H9 (cell line): ENCODE results near the gene PIGS. TPM values are rescaled to one million over a fixed set of nuclear protein-coding genes. Genes with fewer than 3 reads are reported as not detected.

ENCODE experiments used
- DNase-seq: peaks from one replicate; pipeline ENCODE4 v3.0.0-alpha.2; 2017
- H2AFZ ChIP-seq: one replicate; pipeline ENCODE4 v1.6.1; 2013; ENCODE audit warnings: mild to moderate bottlenecking, low read length, control low read depth, moderate library complexity
- H2AK5ac ChIP-seq: 2 replicates; pipeline ENCODE4 v1.6.1; 2013; ENCODE audit warnings: low read length, control low read depth, mixed read lengths; ENCODE audit not compliant: insufficient read length
- H2BK120ac ChIP-seq: one replicate; pipeline ENCODE4 v1.6.1; 2013; ENCODE audit warnings: low read depth, mild to moderate bottlenecking, low read length, control low read depth, inconsistent platforms; ENCODE audit not compliant: poor library complexity, severe bottlenecking
- H2BK12ac ChIP-seq: 2 replicates; pipeline ENCODE4 v1.6.1; 2013; ENCODE audit warnings: low read length, control low read depth, mixed read lengths, low read depth; ENCODE audit not compliant: insufficient read length
- H2BK15ac ChIP-seq: 2 replicates; pipeline ENCODE4 v1.6.1; 2013; ENCODE audit warnings: low read depth, low read length, control low read depth
- H2BK20ac ChIP-seq: one replicate; pipeline ENCODE4 v1.6.1; 2013; ENCODE audit warnings: low read depth, mild to moderate bottlenecking, low read length, control low read depth, inconsistent platforms; ENCODE audit not compliant: poor library complexity, severe bottlenecking
- H2BK5ac ChIP-seq: 2 replicates; pipeline ENCODE4 v1.6.1; 2013; ENCODE audit warnings: low read length, control low read depth, mixed read lengths; ENCODE audit not compliant: insufficient read length
- H3K14ac ChIP-seq: 2 replicates; pipeline ENCODE4 v1.6.1; 2013; ENCODE audit warnings: low read length, control low read depth; ENCODE audit not compliant: insufficient read depth
- H3K18ac ChIP-seq: 2 replicates; pipeline ENCODE4 v1.6.1; 2013; ENCODE audit warnings: low read depth, mild to moderate bottlenecking, mixed read lengths, low read length, control low read depth; ENCODE audit not compliant: insufficient read length
- H3K23ac ChIP-seq: 2 replicates; pipeline ENCODE4 v1.6.1; 2013; ENCODE audit warnings: low read length, control low read depth, mixed read lengths, low read depth; ENCODE audit not compliant: insufficient read length
- H3K23me2 ChIP-seq: 2 replicates; pipeline ENCODE4 v1.6.1; 2013; ENCODE audit warnings: low read depth, mild to moderate bottlenecking, mixed read lengths, low read length, control low read depth; ENCODE audit not compliant: insufficient read length, poor library complexity, severe bottlenecking
- H3K27ac ChIP-seq: 2 replicates; pipeline ENCODE4 v1.5.1; 2013; ENCODE audit warnings: low read length, control low read depth, mixed read lengths, low read depth; ENCODE audit not compliant: insufficient read length
- H3K27me3 ChIP-seq: 2 replicates; pipeline ENCODE4 v1.6.1; 2013; ENCODE audit warnings: low read length, control low read depth, inconsistent platforms; ENCODE audit not compliant: insufficient read depth
- H3K4ac ChIP-seq: 2 replicates; pipeline ENCODE4 v1.6.1; 2013; ENCODE audit warnings: low read depth, mild to moderate bottlenecking, control low read depth, inconsistent platforms, low read length, moderate library complexity
- H3K4me1 ChIP-seq: 2 replicates; pipeline ENCODE4 v1.6.1; 2013; ENCODE audit warnings: low read length, control low read depth, inconsistent platforms; ENCODE audit not compliant: insufficient read depth
- H3K4me2 ChIP-seq: 2 replicates; pipeline ENCODE4 v1.6.1; 2013; ENCODE audit warnings: low read length, control low read depth, mixed read lengths; ENCODE audit not compliant: insufficient read length, insufficient read depth
- H3K56ac ChIP-seq: 2 replicates; pipeline ENCODE4 v1.6.1; 2013; ENCODE audit warnings: low read depth, mild to moderate bottlenecking, mixed read lengths, low read length, control low read depth; ENCODE audit not compliant: insufficient read length
- H3K79me1 ChIP-seq: 2 replicates; pipeline ENCODE4 v1.6.1; 2013; ENCODE audit warnings: low read depth, mild to moderate bottlenecking, moderate library complexity, low read length, control low read depth, inconsistent platforms; ENCODE audit not compliant: insufficient read depth, poor library complexity, severe bottlenecking
- H3K79me2 ChIP-seq: 2 replicates; pipeline ENCODE4 v1.6.1; 2013; ENCODE audit warnings: low read length, control low read depth, inconsistent platforms; ENCODE audit not compliant: insufficient read depth
- H3K9ac ChIP-seq: 2 replicates; pipeline ENCODE4 v1.6.1; 2013; ENCODE audit warnings: low read length, control low read depth, mixed read lengths; ENCODE audit not compliant: insufficient read length; ENCODE audit errors: extremely low read depth
- H3K9me3 ChIP-seq: one replicate; pipeline ENCODE4 v1.6.1; 2013; ENCODE audit warnings: low read depth, low read length, inconsistent platforms; ENCODE audit not compliant: control insufficient read depth
- H3T11ph ChIP-seq: one replicate; pipeline ENCODE4 v1.6.1; 2013; ENCODE audit warnings: mild to moderate bottlenecking, low read length, control low read depth, inconsistent platforms
- H4K20me1 ChIP-seq: one replicate; pipeline ENCODE4 v1.6.1; 2013; ENCODE audit not compliant: control insufficient read depth, insufficient read length, insufficient read depth
- H4K5ac ChIP-seq: 2 replicates; pipeline ENCODE4 v1.6.1; 2013; ENCODE audit warnings: low read depth, mild to moderate bottlenecking, mixed read lengths, low read length, control low read depth; ENCODE audit not compliant: insufficient read length
- H4K8ac ChIP-seq: replicated peaks from 2 replicates; pipeline ENCODE4 v1.6.1; 2013; ENCODE audit warnings: low read length, control low read depth, mixed read lengths, low read depth; ENCODE audit not compliant: insufficient read length
- H4K91ac ChIP-seq: 2 replicates; pipeline ENCODE4 v1.6.1; 2013; ENCODE audit warnings: low read depth, mild to moderate bottlenecking, moderate library complexity, mixed read lengths, low read length, control low read depth; ENCODE audit not compliant: insufficient read length
- H3K27ac Mint-ChIP-seq, 3 experiments: 2 replicates in 2 of 3; 3 replicates in 1 of 3; pipeline ENCODE4 v1.8.0; 2020 to 2021; ENCODE audit warnings: mixed read lengths in 3 of 3, mild to moderate bottlenecking in 1 of 3, moderate library complexity in 1 of 3
- H3K27me3 Mint-ChIP-seq: 2 replicates; pipeline ENCODE4 v1.8.0; 2021; ENCODE audit warnings: low read depth, mild to moderate bottlenecking, moderate library complexity, mixed read lengths
- H3K36me3 Mint-ChIP-seq, 3 experiments: 2 replicates in 2 of 3; 3 replicates in 1 of 3; pipeline ENCODE4 v1.8.0; 2020 to 2021; ENCODE audit warnings: low read depth in 3 of 3, mixed read lengths in 3 of 3; ENCODE audit not compliant: insufficient read depth in 1 of 3
- H3K4me1 Mint-ChIP-seq, 2 experiments: 2 replicates each; pipeline ENCODE4 v1.8.0; 2020; ENCODE audit warnings: mixed read lengths in 2 of 2
- H3K4me3 Mint-ChIP-seq, 2 experiments: 2 replicates in 1 of 2; 3 replicates in 1 of 2; pipeline ENCODE4 v1.8.0; 2020 to 2021; ENCODE audit warnings: mild to moderate bottlenecking in 2 of 2, mixed read lengths in 2 of 2, moderate library complexity in 1 of 2
- H3K9me3 Mint-ChIP-seq, 2 experiments: 2 replicates in 1 of 2; 3 replicates in 1 of 2; pipeline ENCODE4 v1.8.0; 2020; ENCODE audit warnings: mild to moderate bottlenecking in 2 of 2, mixed read lengths in 2 of 2, moderate library complexity in 1 of 2
- WGBS: extraction: QIAGEN DNeasy Blood & Tissue Kit; methylation state at CpG from one replicate; pipeline ENCODE4 v1.1.7; 2013; ENCODE audit warnings: missing lambda C conversion rate, low lambda C conversion rate, mixed read lengths; ENCODE audit not compliant: insufficient read length; ENCODE audit errors: extremely low coverage; 5-methylcytosine and 5-hydroxymethylcytosine counted together
- total RNA-seq: library from RNA; stranded (reverse); gene quantifications from 2 replicates; pipeline ENCODE4 v1.2.1, GENCODE V29; 2021
- TF ChIP-seq, protein P1 (sequence below): fragments of 200-600 bp; sonication (generic); conservative IDR thresholded peaks from 3 replicates; pipeline ENCODE4 v1.8.0; 2021; ENCODE audit warnings: antibody characterized with exemption, mild to moderate bottlenecking

Gene PIGS
- total RNA-seq, 1 experiment from 2014 or later = 45.8 TPM

DNA sequence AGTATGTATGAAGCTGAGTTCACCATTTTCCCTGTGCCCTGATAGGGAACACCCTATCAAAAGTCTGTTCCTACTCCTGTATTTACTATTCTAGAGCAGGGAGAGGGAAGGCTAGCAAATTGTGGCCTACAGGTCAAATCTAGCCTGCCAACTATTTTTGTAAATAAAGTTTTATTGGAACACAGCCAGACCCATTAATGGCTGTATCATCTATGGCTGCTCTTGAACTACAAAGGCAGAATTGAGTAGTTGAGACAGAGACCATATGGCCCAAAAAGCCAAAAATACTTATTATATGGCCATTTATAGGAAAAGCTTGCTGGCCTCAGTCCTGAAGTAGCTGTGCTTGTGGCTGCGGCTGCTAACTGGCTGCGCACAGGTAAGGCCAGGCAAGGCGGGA lies 9.6 kb upstream of the PIGS start:
- no CpG with 5 or more reads among the region's 3 CpGs for WGBS

More for the DNA sequence above, 9.6 kb upstream of the PIGS start:
- H4K91ac ChIP-seq = no peak overlapping the region
- no peak overlapping the region for H3K9ac ChIP-seq
- H3T11ph ChIP-seq = no peak overlapping the region
- no peak overlapping the region for H2BK15ac ChIP-seq
- H2BK5ac ChIP-seq = no peak overlapping the region
- Mint-ChIP-seq H3K4me3 (no peak overlapping the region), H3K27ac (no peak overlapping the region), H3K36me3 (peaks cover 26 to 40% (median 33%) of the 10 kb centered on the region in 3 experiments; a peak in 6 of 7 replicates), H3K27me3 (no peaks in the 10 kb centered on the region), H3K4me1 (peaks cover 9 to 12% of the 10 kb centered on the region in 2 experiments), H3K9me3 (no peaks in the 10 kb centered on the region; a peak in 1 of 5 replicates)
- no peak overlapping the region for H3K4ac ChIP-seq
- no peak overlapping the region for H2BK20ac ChIP-seq
- TF ChIP-seq, protein P1, sequence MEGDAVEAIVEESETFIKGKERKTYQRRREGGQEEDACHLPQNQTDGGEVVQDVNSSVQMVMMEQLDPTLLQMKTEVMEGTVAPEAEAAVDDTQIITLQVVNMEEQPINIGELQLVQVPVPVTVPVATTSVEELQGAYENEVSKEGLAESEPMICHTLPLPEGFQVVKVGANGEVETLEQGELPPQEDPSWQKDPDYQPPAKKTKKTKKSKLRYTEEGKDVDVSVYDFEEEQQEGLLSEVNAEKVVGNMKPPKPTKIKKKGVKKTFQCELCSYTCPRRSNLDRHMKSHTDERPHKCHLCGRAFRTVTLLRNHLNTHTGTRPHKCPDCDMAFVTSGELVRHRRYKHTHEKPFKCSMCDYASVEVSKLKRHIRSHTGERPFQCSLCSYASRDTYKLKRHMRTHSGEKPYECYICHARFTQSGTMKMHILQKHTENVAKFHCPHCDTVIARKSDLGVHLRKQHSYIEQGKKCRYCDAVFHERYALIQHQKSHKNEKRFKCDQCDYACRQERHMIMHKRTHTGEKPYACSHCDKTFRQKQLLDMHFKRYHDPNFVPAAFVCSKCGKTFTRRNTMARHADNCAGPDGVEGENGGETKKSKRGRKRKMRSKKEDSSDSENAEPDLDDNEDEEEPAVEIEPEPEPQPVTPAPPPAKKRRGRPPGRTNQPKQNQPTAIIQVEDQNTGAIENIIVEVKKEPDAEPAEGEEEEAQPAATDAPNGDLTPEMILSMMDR = no peak
- H3K27ac ChIP-seq = no peak overlapping the region
- H3K23ac ChIP-seq = no peak overlapping the region
- no peak overlapping the region for H4K5ac ChIP-seq
- no peaks in the 10 kb centered on the region for H3K79me2 ChIP-seq
- no peaks in the 10 kb centered on the region for H3K4me1 ChIP-seq
- H3K18ac ChIP-seq = no peak overlapping the region
- H4K20me1 ChIP-seq = peaks cover 2% of the 10 kb centered on the region
- no peak overlapping the region for H2BK12ac ChIP-seq
- H2AK5ac ChIP-seq = no peak overlapping the region
- no peak overlapping the region for H3K4me2 ChIP-seq
- H3K9me3 ChIP-seq = no peaks in the 10 kb centered on the region
- H3K56ac ChIP-seq = no peak overlapping the region
- DNase-seq = no peak
- H3K79me1 ChIP-seq = no peaks in the 10 kb centered on the region
- no peaks in the 10 kb centered on the region for H3K27me3 ChIP-seq
- H4K8ac ChIP-seq = no peak overlapping the region
- H3K23me2 ChIP-seq = no peaks in the 10 kb centered on the region
- H3K14ac ChIP-seq = no peak overlapping the region
- no peak overlapping the region for H2AFZ ChIP-seq
- no peak overlapping the region for H2BK120ac ChIP-seq
